ENCODE measurements around the gene SMIM27.

Gene SMIM27

GRCh38 chr9:32524892-32525708 is 27.0 kb upstream of the SMIM27 start:
- H3K9ac ChIP-seq (ENCODE audit: low read length): peak overlapping the region; percentile 69

GRCh38 chr9:32525709-32526030 is 26.5 kb upstream of the SMIM27 start:
- no peak for TF ChIP-seq EZH2phosphoT487 (IDR thresholded peaks at IDR 0.05; ENCODE audit: low read depth)
- TF ChIP-seq, protein P1, sequence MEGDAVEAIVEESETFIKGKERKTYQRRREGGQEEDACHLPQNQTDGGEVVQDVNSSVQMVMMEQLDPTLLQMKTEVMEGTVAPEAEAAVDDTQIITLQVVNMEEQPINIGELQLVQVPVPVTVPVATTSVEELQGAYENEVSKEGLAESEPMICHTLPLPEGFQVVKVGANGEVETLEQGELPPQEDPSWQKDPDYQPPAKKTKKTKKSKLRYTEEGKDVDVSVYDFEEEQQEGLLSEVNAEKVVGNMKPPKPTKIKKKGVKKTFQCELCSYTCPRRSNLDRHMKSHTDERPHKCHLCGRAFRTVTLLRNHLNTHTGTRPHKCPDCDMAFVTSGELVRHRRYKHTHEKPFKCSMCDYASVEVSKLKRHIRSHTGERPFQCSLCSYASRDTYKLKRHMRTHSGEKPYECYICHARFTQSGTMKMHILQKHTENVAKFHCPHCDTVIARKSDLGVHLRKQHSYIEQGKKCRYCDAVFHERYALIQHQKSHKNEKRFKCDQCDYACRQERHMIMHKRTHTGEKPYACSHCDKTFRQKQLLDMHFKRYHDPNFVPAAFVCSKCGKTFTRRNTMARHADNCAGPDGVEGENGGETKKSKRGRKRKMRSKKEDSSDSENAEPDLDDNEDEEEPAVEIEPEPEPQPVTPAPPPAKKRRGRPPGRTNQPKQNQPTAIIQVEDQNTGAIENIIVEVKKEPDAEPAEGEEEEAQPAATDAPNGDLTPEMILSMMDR (IDR thresholded peaks at IDR 0.05; ENCODE audit: low read depth, low read length): no peak
- H3K4me3 ChIP-seq (ENCODE audit: low read length): peak overlapping the region; percentile 88
- no peaks in the 10 kb centered on the region for H3K36me3 ChIP-seq (replicated peaks; ENCODE audit: low read depth, low read length)
- peaks cover 9% of the 10 kb centered on the region for H3K4me1 ChIP-seq (ENCODE audit: low read length)
- H3K27ac ChIP-seq (ENCODE audit: low read length): no peak overlapping the region
- peak overlapping the region; percentile 93 for H3K4me2 ChIP-seq (ENCODE audit: low read length)
- H3K79me2 ChIP-seq (ENCODE audit: low read length): no peaks in the 10 kb centered on the region
- no peaks in the 10 kb centered on the region for H3K27me3 ChIP-seq (ENCODE audit: low read depth, low read length)
- peak overlapping the region; percentile 93 for H2AFZ ChIP-seq (ENCODE audit: low read depth, low read length)
- H3K9ac ChIP-seq (ENCODE audit: low read length): peak overlapping the region; percentile 69
- no peaks in the 10 kb centered on the region for H3K9me3 ChIP-seq (ENCODE audit: insufficient read depth, low read length)
- H4K20me1 ChIP-seq (ENCODE audit: insufficient read depth, low read length): no peaks in the 10 kb centered on the region

More at GRCh38 chr9:32524892-32525708, 27.0 kb upstream of the SMIM27 start:
- peak overlapping the region; percentile 88 for H3K4me3 ChIP-seq (ENCODE audit: low read length)
- H2AFZ ChIP-seq (ENCODE audit: low read depth, low read length): peak overlapping the region; percentile 93
- peaks cover 9% of the 10 kb centered on the region for H3K4me1 ChIP-seq (ENCODE audit: low read length)
- no peaks in the 10 kb centered on the region for H3K79me2 ChIP-seq (ENCODE audit: low read length)
- no peaks in the 10 kb centered on the region for H3K36me3 ChIP-seq (replicated peaks; ENCODE audit: low read depth, low read length)
- TF ChIP-seq, protein P1 (IDR thresholded peaks at IDR 0.05; ENCODE audit: low read depth, low read length): no peak
- no peak for TF ChIP-seq EZH2phosphoT487 (IDR thresholded peaks at IDR 0.05; ENCODE audit: low read depth)
- peak overlapping the region; percentile 93 for H3K4me2 ChIP-seq (ENCODE audit: low read length)
- no peaks in the 10 kb centered on the region for H3K27me3 ChIP-seq (ENCODE audit: low read depth, low read length)
- no peaks in the 10 kb centered on the region for H4K20me1 ChIP-seq (ENCODE audit: insufficient read depth, low read length)
- no peak overlapping the region for H3K27ac ChIP-seq (ENCODE audit: low read length)
- H3K9me3 ChIP-seq (ENCODE audit: insufficient read depth, low read length): no peaks in the 10 kb centered on the region

GRCh38 chr9:32526041-32526706 is 26.0 kb upstream of the SMIM27 start, which contains the start of gene RIGI:
Gene RIGI, minus strand, starts transcription at chr9:32526196. Its CDS starts 30 bp downstream, at chr9:32526166.
- no peak within 1 kb of the TSS for H3K27ac ChIP-seq (ENCODE audit: low read length)
- TF ChIP-seq, protein P1 (IDR thresholded peaks at IDR 0.05; ENCODE audit: low read depth, low read length): peak; percentile 63
- TF ChIP-seq EZH2phosphoT487 (IDR thresholded peaks at IDR 0.05; ENCODE audit: low read depth): no peak
- no peaks in the 10 kb centered on the region for H3K27me3 ChIP-seq (ENCODE audit: low read depth, low read length)

DNA sequence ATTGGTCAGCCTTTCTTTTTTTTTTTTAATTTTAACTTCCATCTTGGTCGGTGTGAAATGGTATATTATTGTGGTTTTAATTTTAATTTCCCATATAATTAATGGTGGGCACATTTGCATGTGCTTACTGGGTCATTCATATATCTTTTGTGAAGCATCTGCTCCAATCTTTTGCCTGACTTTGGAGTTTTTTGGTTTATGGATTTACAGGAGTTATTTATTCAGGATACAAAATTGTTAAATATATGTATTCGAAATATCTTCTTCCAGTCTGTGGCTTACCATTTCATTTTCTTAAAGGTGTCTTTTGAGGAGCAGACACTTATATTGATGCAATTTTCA is 25.4 kb upstream of the SMIM27 start:
- TF ChIP-seq, protein P1 (IDR thresholded peaks at IDR 0.05; ENCODE audit: low read depth, low read length): no peak
- TF ChIP-seq EZH2phosphoT487 (IDR thresholded peaks at IDR 0.05; ENCODE audit: low read depth): no peak
- no peaks in the 10 kb centered on the region for H4K20me1 ChIP-seq (ENCODE audit: insufficient read depth, low read length)
- no peaks in the 10 kb centered on the region for H3K79me2 ChIP-seq (ENCODE audit: low read length)
- peaks cover 9% of the 10 kb centered on the region for H3K4me1 ChIP-seq (ENCODE audit: low read length)
- no peaks in the 10 kb centered on the region for H3K9me3 ChIP-seq (ENCODE audit: insufficient read depth, low read length)
- peak overlapping the region; percentile 93 for H3K4me2 ChIP-seq (ENCODE audit: low read length)
- H3K36me3 ChIP-seq (replicated peaks; ENCODE audit: low read depth, low read length): no peaks in the 10 kb centered on the region
- H3K27me3 ChIP-seq (ENCODE audit: low read depth, low read length): no peaks in the 10 kb centered on the region
- no peak overlapping the region for H3K27ac ChIP-seq (ENCODE audit: low read length)
- H3K9ac ChIP-seq (ENCODE audit: low read length): peak overlapping the region; percentile 69
- H3K4me3 ChIP-seq (ENCODE audit: low read length): peak overlapping the region; percentile 88
- H2AFZ ChIP-seq (ENCODE audit: low read depth, low read length): peak overlapping the region; percentile 93; the same call in 1 of the 2 replicates

More at GRCh38 chr9:32526041-32526706, 26.0 kb upstream of the SMIM27 start, which contains the start of gene RIGI:
- H3K4me3 ChIP-seq (ENCODE audit: low read length): peak within 1 kb of the TSS; percentile 88
- H3K4me1 ChIP-seq (ENCODE audit: low read length): peaks cover 9% of the 10 kb centered on the region
- peak within 1 kb of the TSS; percentile 93 for H3K4me2 ChIP-seq (ENCODE audit: low read length)
- H4K20me1 ChIP-seq (ENCODE audit: insufficient read depth, low read length): no peaks in the 10 kb centered on the region
- H3K9me3 ChIP-seq (ENCODE audit: insufficient read depth, low read length): no peaks in the 10 kb centered on the region
- peak within 1 kb of the TSS; percentile 93 for H2AFZ ChIP-seq (ENCODE audit: low read depth, low read length)
- no peaks in the 10 kb centered on the region for H3K36me3 ChIP-seq (replicated peaks; ENCODE audit: low read depth, low read length)
- peak within 1 kb of the TSS; percentile 69 for H3K9ac ChIP-seq (ENCODE audit: low read length)
- no peaks in the 10 kb centered on the region for H3K79me2 ChIP-seq (ENCODE audit: low read length)
